ENCODE data around the gene PTX4.

Gene PTX4

GRCh38 chr16:1458336-1458976 is 30.3 kb downstream of the PTX4 start:
- no peaks in the 10 kb centered on the region for H3K4me1 ChIP-seq (ENCODE audit: low read length)
- H3K4me2 ChIP-seq (ENCODE audit: low read depth, low read length), result no peak overlapping the region
- no peaks in the 10 kb centered on the region for H3K36me3 ChIP-seq (replicated peaks; ENCODE audit: insufficient read depth, low read length)

GRCh38 chr16:1457489-1458245 is 31.1 kb downstream of the PTX4 start:
- Histone ChIP-seq H3K9ac (ENCODE audit: low read length) (no peak overlapping the region), H4K20me1 (ENCODE audit: insufficient read depth, low read length) (no peaks in the 10 kb centered on the region)
- TF ChIP-seq EZH2phosphoT487 (IDR thresholded peaks at IDR 0.05; ENCODE audit: low read length), result no peak
- no peak for TF ChIP-seq EZH2 (optimal IDR thresholded peaks at IDR 0.05; ENCODE audit: low read depth, low read length)
- no peak for TF ChIP-seq CTCF (IDR thresholded peaks at IDR 0.05; ENCODE audit: low read length)

More at GRCh38 chr16:1458336-1458976, 30.3 kb downstream of the PTX4 start:
- H3K27me3 ChIP-seq (replicated peaks; ENCODE audit: insufficient read depth, low read length), result no peaks in the 10 kb centered on the region
- no peaks in the 10 kb centered on the region for H3F3A ChIP-seq (ENCODE audit: insufficient read depth, low read length)
- no peak for DNase-seq
- no peaks in the 10 kb centered on the region for H3K9me2 ChIP-seq (replicated peaks; ENCODE audit: insufficient read depth, low read length)
- TF ChIP-seq CTCF (IDR thresholded peaks at IDR 0.05; ENCODE audit: low read length), result no peak
- no peak for TF ChIP-seq EZH2 (optimal IDR thresholded peaks at IDR 0.05; ENCODE audit: low read depth, low read length)
- no peak for TF ChIP-seq EZH2phosphoT487 (IDR thresholded peaks at IDR 0.05; ENCODE audit: low read length)
- H3K27ac ChIP-seq (ENCODE audit: low read length), result no peak overlapping the region
- H3K79me2 ChIP-seq (ENCODE audit: low read length), result no peaks in the 10 kb centered on the region
- no peaks in the 10 kb centered on the region for H4K20me1 ChIP-seq (ENCODE audit: insufficient read depth, low read length)
- H3K9ac ChIP-seq (ENCODE audit: low read length), result no peak overlapping the region
- H3K4me3 ChIP-seq (ENCODE audit: low read length), result no peak overlapping the region
- no peaks in the 10 kb centered on the region for H3K9me3 ChIP-seq (replicated peaks; ENCODE audit: insufficient read depth, low read length)
- no peak overlapping the region for H2AFZ ChIP-seq (ENCODE audit: low read length)

GRCh38 chr16:1456951-1457350 is 31.8 kb downstream of the PTX4 start:
- Histone ChIP-seq H3K4me1 (ENCODE audit: low read length) (no peaks in the 10 kb centered on the region), H3K9ac (ENCODE audit: low read length) (no peak overlapping the region), H4K20me1 (ENCODE audit: insufficient read depth, low read length) (no peaks in the 10 kb centered on the region), H3K9me2 (replicated peaks; ENCODE audit: insufficient read depth, low read length) (no peaks in the 10 kb centered on the region), H3K36me3 (replicated peaks; ENCODE audit: insufficient read depth, low read length) (no peaks in the 10 kb centered on the region), H2AFZ (ENCODE audit: low read length) (no peak overlapping the region), H3F3A (ENCODE audit: insufficient read depth, low read length) (no peaks in the 10 kb centered on the region), H3K79me2 (ENCODE audit: low read length) (no peaks in the 10 kb centered on the region), H3K4me3 (ENCODE audit: low read length) (no peak overlapping the region), H3K27me3 (replicated peaks; ENCODE audit: insufficient read depth, low read length) (no peaks in the 10 kb centered on the region), H3K4me2 (ENCODE audit: low read depth, low read length) (no peak overlapping the region), H3K27ac (ENCODE audit: low read length) (no peak overlapping the region), H3K9me3 (replicated peaks; ENCODE audit: insufficient read depth, low read length) (no peaks in the 10 kb centered on the region)
- no peak for DNase-seq
- TF ChIP-seq CTCF (IDR thresholded peaks at IDR 0.05; ENCODE audit: low read length) (no peak), EZH2 (optimal IDR thresholded peaks at IDR 0.05; ENCODE audit: low read depth, low read length) (no peak), EZH2phosphoT487 (IDR thresholded peaks at IDR 0.05; ENCODE audit: low read length) (no peak)

More at GRCh38 chr16:1457489-1458245, 31.1 kb downstream of the PTX4 start:
- DNase-seq, result no peak
- H3F3A ChIP-seq (ENCODE audit: insufficient read depth, low read length), result no peaks in the 10 kb centered on the region
- no peaks in the 10 kb centered on the region for H3K27me3 ChIP-seq (replicated peaks; ENCODE audit: insufficient read depth, low read length)
- H3K9me3 ChIP-seq (replicated peaks; ENCODE audit: insufficient read depth, low read length), result no peaks in the 10 kb centered on the region
- H3K4me3 ChIP-seq (ENCODE audit: low read length), result no peak overlapping the region
- no peak overlapping the region for H3K27ac ChIP-seq (ENCODE audit: low read length)
- no peak overlapping the region for H3K4me2 ChIP-seq (ENCODE audit: low read depth, low read length)
- H3K4me1 ChIP-seq (ENCODE audit: low read length), result no peaks in the 10 kb centered on the region
- H3K36me3 ChIP-seq (replicated peaks; ENCODE audit: insufficient read depth, low read length), result no peaks in the 10 kb centered on the region
- no peak overlapping the region for H2AFZ ChIP-seq (ENCODE audit: low read length)
- H3K9me2 ChIP-seq (replicated peaks; ENCODE audit: insufficient read depth, low read length), result no peaks in the 10 kb centered on the region
- no peaks in the 10 kb centered on the region for H3K79me2 ChIP-seq (ENCODE audit: low read length)

All from MM.1S (cell line).